ENCODE results near the gene NFIA.

DNA sequence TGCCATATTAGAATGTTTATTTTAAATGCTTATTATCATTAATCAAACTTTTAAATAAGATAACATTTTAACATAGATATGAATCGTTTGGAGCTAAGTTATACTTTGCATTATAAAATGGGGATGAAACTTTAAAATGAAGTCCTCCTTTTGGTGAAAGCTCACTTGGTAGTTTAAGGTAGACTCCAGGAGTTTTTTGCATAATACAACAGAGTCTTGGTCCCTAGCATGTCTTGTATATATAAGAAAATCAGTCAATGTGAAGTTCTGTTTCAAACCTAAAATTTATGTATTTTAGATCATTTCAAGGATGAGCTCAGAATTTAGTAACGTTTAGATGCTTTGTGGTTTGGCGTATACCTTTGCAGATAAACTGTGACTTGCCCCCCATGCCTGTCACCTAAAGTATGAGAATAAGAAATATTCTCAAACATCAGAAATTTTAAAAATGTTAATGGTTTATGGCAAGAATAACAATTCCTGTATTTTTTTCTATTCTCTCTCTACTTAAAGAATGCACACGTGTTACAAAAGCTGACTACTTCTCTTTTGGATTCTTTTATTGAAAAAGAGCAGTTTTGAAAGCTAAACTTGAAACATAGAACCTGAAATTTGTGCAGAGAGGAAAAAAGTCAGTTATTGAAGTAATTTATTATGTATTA, 3.8 kb downstream of the NFIA start:
- TF ChIP-seq POLR2A (IDR thresholded peaks at IDR 0.05) (no peak), POLR2AphosphoS5 (IDR thresholded peaks at IDR 0.05) (no peak)
- TF ChIP-seq, protein P1, sequence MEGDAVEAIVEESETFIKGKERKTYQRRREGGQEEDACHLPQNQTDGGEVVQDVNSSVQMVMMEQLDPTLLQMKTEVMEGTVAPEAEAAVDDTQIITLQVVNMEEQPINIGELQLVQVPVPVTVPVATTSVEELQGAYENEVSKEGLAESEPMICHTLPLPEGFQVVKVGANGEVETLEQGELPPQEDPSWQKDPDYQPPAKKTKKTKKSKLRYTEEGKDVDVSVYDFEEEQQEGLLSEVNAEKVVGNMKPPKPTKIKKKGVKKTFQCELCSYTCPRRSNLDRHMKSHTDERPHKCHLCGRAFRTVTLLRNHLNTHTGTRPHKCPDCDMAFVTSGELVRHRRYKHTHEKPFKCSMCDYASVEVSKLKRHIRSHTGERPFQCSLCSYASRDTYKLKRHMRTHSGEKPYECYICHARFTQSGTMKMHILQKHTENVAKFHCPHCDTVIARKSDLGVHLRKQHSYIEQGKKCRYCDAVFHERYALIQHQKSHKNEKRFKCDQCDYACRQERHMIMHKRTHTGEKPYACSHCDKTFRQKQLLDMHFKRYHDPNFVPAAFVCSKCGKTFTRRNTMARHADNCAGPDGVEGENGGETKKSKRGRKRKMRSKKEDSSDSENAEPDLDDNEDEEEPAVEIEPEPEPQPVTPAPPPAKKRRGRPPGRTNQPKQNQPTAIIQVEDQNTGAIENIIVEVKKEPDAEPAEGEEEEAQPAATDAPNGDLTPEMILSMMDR (IDR thresholded peaks at IDR 0.05), result no peak

All from prostate gland (tissue), 2 donors.